ENCODE data around the gene ARHGAP18.

The ARHGAP18 gene

GRCh38 chr6:129678463-129678862 is 31.5 kb downstream of the ARHGAP18 start:
- H3K4me3 ChIP-seq (ENCODE audit: low read depth, low read length) = no peak overlapping the region
- TF ChIP-seq CTCF (IDR thresholded peaks at IDR 0.05; ENCODE audit: borderline replicate concordance, insufficient read depth, low read depth, low read length) = no peak

- TF ChIP-seq CTCF (IDR thresholded peaks at IDR 0.05; ENCODE audit: borderline replicate concordance, insufficient read depth, low read depth, low read length) = no peak
- H3K4me3 ChIP-seq (ENCODE audit: low read depth, low read length) = no peak overlapping the region
Observed at GRCh38 chr6:129677620-129678325, 32.2 kb downstream of the ARHGAP18 start.

GRCh38 chr6:129675669-129676472 is 34.1 kb downstream of the ARHGAP18 start:
- TF ChIP-seq CTCF (IDR thresholded peaks at IDR 0.05; ENCODE audit: borderline replicate concordance, insufficient read depth, low read depth, low read length) = no peak
- H3K4me3 ChIP-seq (ENCODE audit: low read depth, low read length) = no peak overlapping the region

GRCh38 chr6:129673748-129674147 is 36.2 kb downstream of the ARHGAP18 start:
- H3K4me3 ChIP-seq (ENCODE audit: low read depth, low read length) = no peak overlapping the region
- no peak for TF ChIP-seq CTCF (IDR thresholded peaks at IDR 0.05; ENCODE audit: borderline replicate concordance, insufficient read depth, low read depth, low read length)

DNA sequence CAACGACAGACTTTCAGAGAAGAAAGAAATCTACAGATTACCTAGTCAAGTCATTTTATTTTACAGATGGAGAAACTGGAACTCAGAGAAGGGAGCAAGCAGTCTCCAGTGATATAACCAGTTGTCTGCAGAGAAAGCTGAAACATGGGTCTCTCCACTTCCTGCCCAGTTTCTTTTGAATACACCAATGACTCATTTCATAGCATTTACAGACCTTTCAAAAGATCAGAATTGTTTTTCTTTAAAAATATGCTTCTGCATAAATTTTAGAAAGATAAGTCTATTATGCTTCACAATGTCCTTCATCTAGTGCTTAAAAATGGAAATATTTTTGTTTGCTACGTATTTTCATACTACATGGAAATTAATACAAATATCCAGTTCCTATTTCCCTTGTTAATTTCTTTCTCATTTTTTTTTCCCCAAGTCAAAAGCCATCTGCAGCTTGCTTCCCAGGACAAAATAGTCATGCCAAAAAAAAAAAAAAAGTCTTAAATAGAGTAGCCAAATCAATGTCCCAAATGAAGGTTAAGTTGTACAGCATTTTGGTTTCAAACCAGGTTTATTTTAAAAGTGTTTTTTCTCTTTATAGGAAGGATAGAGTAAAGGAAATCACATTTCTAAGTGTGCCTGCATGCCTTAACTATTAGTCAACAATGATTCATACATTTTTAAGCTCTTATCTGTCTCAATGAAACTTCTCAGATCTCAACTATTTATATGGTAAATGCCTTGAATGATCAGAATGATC is 36.9 kb downstream of the ARHGAP18 start:
- TF ChIP-seq CTCF (IDR thresholded peaks at IDR 0.05; ENCODE audit: borderline replicate concordance, insufficient read depth, low read depth, low read length) = no peak

DNA sequence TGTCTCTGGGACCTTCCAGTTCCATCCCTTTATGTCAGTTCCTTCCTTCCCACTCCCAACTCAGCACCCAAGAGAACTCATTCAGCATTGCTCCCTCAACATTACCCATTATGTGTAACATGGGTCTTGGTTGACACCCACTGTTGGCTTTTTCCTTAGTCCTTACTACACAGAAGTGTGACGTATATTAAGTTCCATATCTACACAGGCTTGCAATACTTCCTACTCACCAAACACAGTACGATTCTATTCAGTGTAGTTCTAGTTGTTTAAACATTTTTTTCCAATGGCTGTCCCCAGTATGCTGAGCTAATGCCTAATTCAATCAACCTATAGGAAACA is 37.7 kb downstream of the ARHGAP18 start:
- H3K4me3 ChIP-seq (ENCODE audit: low read depth, low read length) = no peak overlapping the region
- TF ChIP-seq CTCF (IDR thresholded peaks at IDR 0.05; ENCODE audit: borderline replicate concordance, insufficient read depth, low read depth, low read length) = no peak

More for the DNA sequence above, 36.9 kb downstream of the ARHGAP18 start:
- H3K4me3 ChIP-seq (ENCODE audit: low read depth, low read length) = no peak overlapping the region
